ENCODE results near the gene ASB4. TPM values are rescaled to one million over a fixed set of nuclear protein-coding genes. Genes with fewer than 3 reads are reported as not detected.

Gene ASB4
- total RNA-seq, 4 donors from 2014 or later: not detected

DNA sequence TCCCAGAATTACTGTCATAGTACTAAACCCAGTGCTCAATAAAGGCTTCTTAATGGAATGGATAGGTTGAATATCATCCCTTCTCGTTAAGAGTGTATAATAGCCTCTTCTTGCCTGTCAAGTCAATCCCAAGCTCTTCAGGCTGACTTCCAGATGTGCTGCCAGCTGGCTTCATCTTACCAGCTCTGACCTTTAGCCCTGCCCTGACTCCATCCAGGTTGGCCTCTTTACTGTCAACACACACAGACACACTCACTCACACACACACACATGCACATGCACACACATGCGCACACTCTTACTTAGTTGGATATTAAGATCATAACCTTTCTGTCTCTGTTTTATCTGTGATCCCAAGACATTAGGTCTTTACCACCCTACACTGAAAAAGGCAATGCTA is 49.1 kb downstream of the ASB4 start:
- 77 to 81% methylated on average over 2 of the region's 2 CpGs for WGBS, 2 donors
- TF ChIP-seq, protein P1, sequence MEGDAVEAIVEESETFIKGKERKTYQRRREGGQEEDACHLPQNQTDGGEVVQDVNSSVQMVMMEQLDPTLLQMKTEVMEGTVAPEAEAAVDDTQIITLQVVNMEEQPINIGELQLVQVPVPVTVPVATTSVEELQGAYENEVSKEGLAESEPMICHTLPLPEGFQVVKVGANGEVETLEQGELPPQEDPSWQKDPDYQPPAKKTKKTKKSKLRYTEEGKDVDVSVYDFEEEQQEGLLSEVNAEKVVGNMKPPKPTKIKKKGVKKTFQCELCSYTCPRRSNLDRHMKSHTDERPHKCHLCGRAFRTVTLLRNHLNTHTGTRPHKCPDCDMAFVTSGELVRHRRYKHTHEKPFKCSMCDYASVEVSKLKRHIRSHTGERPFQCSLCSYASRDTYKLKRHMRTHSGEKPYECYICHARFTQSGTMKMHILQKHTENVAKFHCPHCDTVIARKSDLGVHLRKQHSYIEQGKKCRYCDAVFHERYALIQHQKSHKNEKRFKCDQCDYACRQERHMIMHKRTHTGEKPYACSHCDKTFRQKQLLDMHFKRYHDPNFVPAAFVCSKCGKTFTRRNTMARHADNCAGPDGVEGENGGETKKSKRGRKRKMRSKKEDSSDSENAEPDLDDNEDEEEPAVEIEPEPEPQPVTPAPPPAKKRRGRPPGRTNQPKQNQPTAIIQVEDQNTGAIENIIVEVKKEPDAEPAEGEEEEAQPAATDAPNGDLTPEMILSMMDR (IDR thresholded peaks at IDR 0.05): no peak
- TF ChIP-seq EP300 (IDR thresholded peaks at IDR 0.05) (no peak), POLR2A (IDR thresholded peaks at IDR 0.05) (no peak)
- Histone ChIP-seq H3K4me3 (no peak overlapping the region), H3K4me1 (no peaks in the 10 kb centered on the region), H3K27ac (no peak overlapping the region), H3K9me3 (no peaks in the 10 kb centered on the region), H3K27me3 (no peaks in the 10 kb centered on the region), H3K36me3 (no peaks in the 10 kb centered on the region)
- no peak for DNase-seq (ENCODE audit: low spot score in 2 of 2)

DNA sequence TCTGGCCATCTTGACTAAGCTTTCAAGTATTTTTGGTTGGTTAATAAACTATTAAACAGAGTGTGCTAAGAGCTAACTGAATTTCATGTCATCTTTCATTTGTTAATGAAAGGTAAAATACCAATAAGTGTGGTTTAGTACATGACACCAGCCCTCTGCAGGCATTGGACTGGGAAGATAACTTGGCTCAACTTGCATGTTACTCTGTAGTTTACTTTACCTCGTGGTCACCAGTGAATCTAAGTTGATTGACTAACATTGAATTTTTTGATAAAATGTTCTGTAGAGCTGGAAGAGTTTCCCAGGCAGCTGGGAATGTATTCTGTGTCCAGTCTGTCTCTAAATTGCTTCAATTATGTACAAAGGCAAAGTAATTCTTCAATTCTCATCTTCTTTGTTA is 49.9 kb downstream of the ASB4 start:
- 30 to 41% methylated on average over 1 of the region's 1 CpG for WGBS, 2 donors
- Histone ChIP-seq H3K36me3 (no peaks in the 10 kb centered on the region), H3K9me3 (no peaks in the 10 kb centered on the region), H3K4me1 (no peaks in the 10 kb centered on the region), H3K27ac (no peak overlapping the region), H3K27me3 (no peaks in the 10 kb centered on the region), H3K4me3 (no peak overlapping the region)
- DNase-seq (ENCODE audit: low spot score in 2 of 2): no peak
- TF ChIP-seq, protein P1 (IDR thresholded peaks at IDR 0.05): no peak
- no peak for TF ChIP-seq EP300 (IDR thresholded peaks at IDR 0.05)
- no peak for TF ChIP-seq POLR2A (IDR thresholded peaks at IDR 0.05)

DNA sequence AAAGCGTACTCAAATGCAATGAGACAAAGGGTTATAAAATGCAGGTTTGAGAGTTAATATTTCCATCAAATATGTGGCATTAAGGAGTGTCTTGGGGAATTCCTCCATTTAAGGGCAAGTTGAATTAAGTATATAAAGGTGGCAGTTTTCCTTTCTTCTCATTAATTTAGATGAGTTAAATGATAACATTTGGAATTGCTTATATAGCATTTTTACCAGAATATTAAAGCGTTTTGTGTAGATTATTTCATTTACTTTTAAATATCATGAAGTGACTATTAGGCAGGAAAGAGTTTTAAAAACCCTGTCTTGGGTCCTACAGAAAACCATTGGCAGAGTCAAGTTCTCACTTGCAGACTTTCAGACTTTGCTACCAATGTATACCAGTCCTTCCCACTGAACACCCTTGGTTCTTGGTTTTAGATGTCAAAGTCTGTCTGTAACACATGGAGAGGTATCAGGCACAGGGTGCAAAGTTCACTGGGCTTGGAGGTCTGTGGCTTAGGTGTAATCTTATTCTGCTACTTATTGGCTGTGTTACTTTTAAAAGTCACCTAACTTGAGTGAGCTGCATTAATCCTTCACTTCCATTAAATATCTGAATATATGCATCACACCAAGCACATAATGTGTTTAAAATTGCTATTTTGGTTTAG is 51.0 kb downstream of the ASB4 start:
- WGBS, 2 donors: 95 to 96% methylated on average over 2 of the region's 2 CpGs
- no peaks in the 10 kb centered on the region for H3K9me3 ChIP-seq
- no peaks in the 10 kb centered on the region for H3K4me1 ChIP-seq
- H3K27me3 ChIP-seq: no peaks in the 10 kb centered on the region
- H3K4me3 ChIP-seq: no peak overlapping the region
- H3K36me3 ChIP-seq: no peaks in the 10 kb centered on the region
- DNase-seq (ENCODE audit: low spot score in 2 of 2): no peak
- H3K27ac ChIP-seq: no peak overlapping the region
- TF ChIP-seq EP300 (IDR thresholded peaks at IDR 0.05) (no peak), POLR2A (IDR thresholded peaks at IDR 0.05) (no peak)
- TF ChIP-seq, protein P1 (IDR thresholded peaks at IDR 0.05): no peak

DNA sequence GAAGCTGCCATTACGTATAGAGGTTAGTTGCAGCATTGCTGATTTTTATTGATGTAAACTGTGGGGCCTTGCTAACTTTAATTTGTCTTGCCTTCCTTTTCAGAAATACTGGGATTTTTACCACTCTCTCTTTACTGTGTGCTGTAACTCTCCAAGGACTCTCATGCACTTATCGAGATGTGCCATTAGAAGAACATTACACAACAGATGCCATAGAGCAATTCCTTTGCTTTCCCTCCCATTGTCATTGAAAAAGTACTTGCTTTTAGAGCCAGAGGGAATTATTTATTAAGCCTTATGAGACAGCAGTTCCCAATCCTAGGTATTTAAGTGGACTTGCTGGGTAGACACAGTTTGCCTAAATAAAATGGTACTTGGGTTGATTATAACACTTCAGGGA is 51.7 kb downstream of the ASB4 start:
- no peak for DNase-seq (ENCODE audit: low spot score in 2 of 2)
- Histone ChIP-seq H3K9me3 (no peaks in the 10 kb centered on the region), H3K4me3 (no peak overlapping the region), H3K36me3 (no peaks in the 10 kb centered on the region), H3K27me3 (no peaks in the 10 kb centered on the region), H3K4me1 (no peaks in the 10 kb centered on the region), H3K27ac (no peak overlapping the region)
- 86 to 90% methylated on average over 2 of the region's 2 CpGs for WGBS, 2 donors
- TF ChIP-seq EP300 (IDR thresholded peaks at IDR 0.05): no peak

DNA sequence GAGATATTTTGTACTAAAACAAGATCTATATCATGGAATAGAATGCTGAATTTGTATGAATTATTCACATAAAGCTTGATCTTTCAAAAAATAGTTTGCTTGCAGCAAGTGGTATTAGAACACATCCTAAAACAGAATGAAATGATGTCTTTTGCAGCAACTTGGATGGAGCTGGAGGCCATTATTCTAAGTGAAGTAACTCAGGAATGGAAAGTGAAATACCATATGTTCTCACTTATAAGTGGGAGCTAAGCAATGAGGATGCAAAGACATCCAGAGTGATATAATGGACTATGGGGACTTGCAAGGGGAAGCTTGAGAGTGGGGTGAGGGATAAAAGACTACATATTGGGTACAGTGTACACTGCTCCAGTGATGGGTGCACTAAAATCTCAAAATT is 53.7 kb downstream of the ASB4 start:
- TF ChIP-seq POLR2A (IDR thresholded peaks at IDR 0.05) (no peak), EP300 (IDR thresholded peaks at IDR 0.05) (no peak)
- TF ChIP-seq, protein P1 (IDR thresholded peaks at IDR 0.05): no peak
- no peak overlapping the region for H3K4me3 ChIP-seq
- H3K9me3 ChIP-seq: no peaks in the 10 kb centered on the region
- no peak overlapping the region for H3K27ac ChIP-seq
- H3K4me1 ChIP-seq: peaks cover 0 to 7% (median 3%) of the 10 kb centered on the region in 4 donors
- H3K27me3 ChIP-seq: no peaks in the 10 kb centered on the region
- no peaks in the 10 kb centered on the region for H3K36me3 ChIP-seq
- DNase-seq (ENCODE audit: low spot score in 2 of 2): no peak

DNA sequence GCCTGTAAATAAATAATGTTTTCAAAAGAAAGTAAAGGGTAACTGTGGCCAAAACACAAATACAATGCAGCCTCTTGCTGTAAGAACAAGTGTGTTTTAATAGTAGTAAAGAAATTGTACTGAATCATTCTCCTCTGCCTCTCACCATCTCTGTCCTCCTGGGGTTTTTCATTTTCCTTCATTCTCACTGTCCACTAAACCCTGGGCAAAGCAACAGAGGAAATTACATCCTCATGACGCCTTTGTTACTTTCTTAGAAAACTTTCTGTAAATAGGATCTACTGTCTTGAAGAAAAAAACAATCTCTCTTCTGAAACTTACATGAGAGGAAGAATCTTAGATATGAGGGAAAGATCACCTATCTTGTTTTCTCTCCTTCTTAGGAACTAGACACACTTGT is 54.6 kb downstream of the ASB4 start:
- no peak overlapping the region for H3K4me3 ChIP-seq

More for the DNA sequence above, 54.6 kb downstream of the ASB4 start:
- TF ChIP-seq EP300 (IDR thresholded peaks at IDR 0.05) (no peak), POLR2A (IDR thresholded peaks at IDR 0.05) (no peak)
- TF ChIP-seq, protein P1 (IDR thresholded peaks at IDR 0.05): no peak
- Histone ChIP-seq H3K36me3 (no peaks in the 10 kb centered on the region), H3K9me3 (no peaks in the 10 kb centered on the region), H3K27me3 (no peaks in the 10 kb centered on the region), H3K27ac (peak overlapping the region in 1 of 4 donors; percentile 26), H3K4me1 (peaks cover 0 to 12% (median 5%) of the 10 kb centered on the region in 4 donors)
- DNase-seq (ENCODE audit: low spot score in 2 of 2): no peak
- WGBS, 2 donors: 52 to 59% methylated on average over 1 of the region's 1 CpG

All from tibial nerve (tissue), 4 donors.